Measurements from ENCODE around the gene SLC5A4. TPM values are rescaled to one million over a fixed set of nuclear protein-coding genes. Genes with fewer than 3 reads are reported as not detected.

Gene SLC5A4
- polyA plus RNA-seq, 1 donor (not counting 4 experiments of a cell fraction or from before 2014, with no cell fraction given) = not detected

DNA sequence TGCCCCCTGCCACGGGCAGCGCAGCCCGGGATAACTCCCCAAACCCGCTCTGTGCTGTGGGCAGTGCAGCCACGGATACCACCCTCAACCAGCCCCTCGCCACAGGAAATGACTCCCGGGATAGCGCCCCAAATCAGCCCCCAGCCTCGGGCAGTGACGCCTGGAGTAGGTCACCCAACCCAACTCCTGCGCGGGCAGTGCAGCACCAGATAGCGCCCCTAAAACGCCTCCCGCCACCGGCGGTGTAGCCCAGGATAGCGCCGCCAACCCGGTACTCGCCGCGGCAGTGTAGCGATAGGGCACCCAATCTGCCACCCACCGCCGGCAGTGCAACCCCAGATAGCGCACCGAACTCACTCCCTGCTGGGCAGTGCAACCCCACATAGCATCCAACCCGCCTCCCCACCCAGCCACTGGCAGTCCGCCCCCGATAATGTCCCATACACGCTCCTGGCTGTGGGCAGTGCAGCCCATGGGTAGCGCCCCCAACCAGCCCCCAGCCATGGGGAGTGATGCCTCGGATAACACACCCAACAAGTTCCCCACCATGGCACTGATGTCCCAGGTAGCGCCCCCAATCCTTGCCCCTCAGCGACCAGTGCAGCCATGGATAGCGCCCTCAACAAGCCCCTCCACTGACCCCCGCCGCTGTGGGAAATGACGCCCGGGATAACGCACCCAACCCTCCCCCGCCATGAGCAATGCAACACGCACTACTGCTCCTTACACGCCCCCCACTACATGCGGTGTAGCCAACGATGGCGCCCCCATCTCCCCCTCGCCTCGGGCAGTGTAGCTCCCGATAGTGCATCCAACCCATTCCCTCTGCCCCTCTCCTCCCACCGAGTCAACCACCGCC, 51.7 kb downstream of the SLC5A4 start:
- Histone ChIP-seq H3K4me3 (ENCODE audit: control insufficient read depth in 2 of 3, extremely low read depth in 1 of 3, insufficient read depth in 2 of 3, low read depth in 1 of 3, low read length in 3 of 3) (no peak overlapping the region), H3K4me2 (ENCODE audit: control insufficient read depth, extremely low read depth, insufficient read depth, low read depth, low read length) (no peak overlapping the region)

DNA sequence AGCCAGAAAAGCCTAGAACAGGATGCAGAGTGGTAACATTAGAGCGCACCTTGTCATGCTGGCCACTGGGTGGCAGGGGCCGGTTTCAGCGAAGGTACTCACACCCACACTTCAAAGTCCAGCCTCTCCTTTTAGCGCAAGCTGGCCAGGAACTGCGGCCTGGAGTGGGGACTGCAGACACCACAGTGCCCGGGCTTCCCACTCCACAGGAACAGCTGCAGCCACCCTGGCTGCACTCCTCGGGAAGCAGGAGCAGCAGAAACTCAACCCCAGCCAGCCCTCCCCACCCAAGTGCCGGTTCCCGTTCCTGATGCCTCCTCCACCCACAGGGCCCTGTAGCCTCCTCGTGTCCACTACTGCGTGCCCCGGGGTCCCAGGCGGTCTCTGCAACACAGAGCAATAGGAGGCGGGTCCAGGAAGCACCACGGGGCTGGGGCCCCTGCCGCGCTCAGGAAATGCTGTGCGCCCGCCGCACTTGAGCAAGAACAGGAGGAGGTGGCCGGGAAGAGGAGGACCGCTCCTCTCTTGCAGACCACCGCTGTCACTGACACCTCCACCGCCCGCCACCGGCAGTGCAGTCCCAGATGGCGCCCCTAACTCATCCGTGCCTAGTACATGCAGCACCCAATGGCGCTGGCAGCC, 52.5 kb downstream of the SLC5A4 start:
- no peaks in the 10 kb centered on the region for H3K79me2 ChIP-seq (ENCODE audit: control insufficient read depth, insufficient read depth, low read length)
- H4K20me1 ChIP-seq (ENCODE audit: control insufficient read depth, extremely low read depth, insufficient read depth, low read length) = no peaks in the 10 kb centered on the region
- no peaks in the 10 kb centered on the region for H3K9me1 ChIP-seq (ENCODE audit: control insufficient read depth, extremely low read depth, insufficient read depth, low read length)
- dilution Hi-C loops (cut with MboI; ENCODE audit: extremely low pct_ligation_motif_present, low sequenced_read_pairs) = no loop called here
- no peak overlapping the region for H3K4me2 ChIP-seq (ENCODE audit: control insufficient read depth, extremely low read depth, insufficient read depth, low read depth, low read length)
- peak; percentile 17 for FAIRE-seq
- no peaks in the 10 kb centered on the region for H3K9me3 ChIP-seq (ENCODE audit: control insufficient read depth, low read depth, low read length)
- no peaks in the 10 kb centered on the region for H3K4me1 ChIP-seq (ENCODE audit: control insufficient read depth, extremely low read depth, insufficient read depth, low read length)
- H2AFZ ChIP-seq (ENCODE audit: control insufficient read depth, low read length) = no peak overlapping the region
- peaks cover 16% of the 10 kb centered on the region for H3K27me3 ChIP-seq (ENCODE audit: control insufficient read depth, extremely low read depth, insufficient read depth, low read length)
- no peak for DNase-seq (ENCODE audit: low read depth, low spot score)
- TF ChIP-seq, protein P1, sequence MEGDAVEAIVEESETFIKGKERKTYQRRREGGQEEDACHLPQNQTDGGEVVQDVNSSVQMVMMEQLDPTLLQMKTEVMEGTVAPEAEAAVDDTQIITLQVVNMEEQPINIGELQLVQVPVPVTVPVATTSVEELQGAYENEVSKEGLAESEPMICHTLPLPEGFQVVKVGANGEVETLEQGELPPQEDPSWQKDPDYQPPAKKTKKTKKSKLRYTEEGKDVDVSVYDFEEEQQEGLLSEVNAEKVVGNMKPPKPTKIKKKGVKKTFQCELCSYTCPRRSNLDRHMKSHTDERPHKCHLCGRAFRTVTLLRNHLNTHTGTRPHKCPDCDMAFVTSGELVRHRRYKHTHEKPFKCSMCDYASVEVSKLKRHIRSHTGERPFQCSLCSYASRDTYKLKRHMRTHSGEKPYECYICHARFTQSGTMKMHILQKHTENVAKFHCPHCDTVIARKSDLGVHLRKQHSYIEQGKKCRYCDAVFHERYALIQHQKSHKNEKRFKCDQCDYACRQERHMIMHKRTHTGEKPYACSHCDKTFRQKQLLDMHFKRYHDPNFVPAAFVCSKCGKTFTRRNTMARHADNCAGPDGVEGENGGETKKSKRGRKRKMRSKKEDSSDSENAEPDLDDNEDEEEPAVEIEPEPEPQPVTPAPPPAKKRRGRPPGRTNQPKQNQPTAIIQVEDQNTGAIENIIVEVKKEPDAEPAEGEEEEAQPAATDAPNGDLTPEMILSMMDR (optimal IDR thresholded peaks at IDR 0.05 in 1 of 3, IDR thresholded peaks at IDR 0.05 in 1 of 3, conservative IDR thresholded peaks at IDR 0.05 in 1 of 3; ENCODE audit: extremely low read depth in 1 of 3, insufficient read depth in 2 of 3, low read length in 3 of 3) = peak; percentile 64 to 83 (median 83)
- peak; percentile 57 for TF ChIP-seq EZH2 (IDR thresholded peaks at IDR 0.05; ENCODE audit: low read length)
- no peak overlapping the region for H3K27ac ChIP-seq (ENCODE audit: control insufficient read depth, insufficient read depth, low read length)
- no peaks in the 10 kb centered on the region for H3K36me3 ChIP-seq (ENCODE audit: control insufficient read depth in 2 of 2, extremely low read depth in 1 of 2, insufficient read depth in 2 of 2, low read length in 2 of 2)
- no peak overlapping the region for H3K9ac ChIP-seq (ENCODE audit: control insufficient read depth, extremely low read depth, insufficient read depth, low read length)
- no peak overlapping the region for H3K4me3 ChIP-seq (ENCODE audit: control insufficient read depth in 2 of 3, extremely low read depth in 1 of 3, insufficient read depth in 2 of 3, low read depth in 1 of 3, low read length in 3 of 3)

More for the DNA sequence above, 51.7 kb downstream of the SLC5A4 start:
- Histone ChIP-seq H3K9me3 (ENCODE audit: control insufficient read depth, low read depth, low read length) (no peaks in the 10 kb centered on the region), H3K36me3 (ENCODE audit: control insufficient read depth in 2 of 2, extremely low read depth in 1 of 2, insufficient read depth in 2 of 2, low read length in 2 of 2) (no peaks in the 10 kb centered on the region), H3K9ac (ENCODE audit: control insufficient read depth, extremely low read depth, insufficient read depth, low read length) (no peak overlapping the region), H2AFZ (ENCODE audit: control insufficient read depth, low read length) (no peak overlapping the region), H3K9me1 (ENCODE audit: control insufficient read depth, extremely low read depth, insufficient read depth, low read length) (no peaks in the 10 kb centered on the region), H4K20me1 (ENCODE audit: control insufficient read depth, extremely low read depth, insufficient read depth, low read length) (no peaks in the 10 kb centered on the region), H3K79me2 (ENCODE audit: control insufficient read depth, insufficient read depth, low read length) (no peaks in the 10 kb centered on the region), H3K4me1 (ENCODE audit: control insufficient read depth, extremely low read depth, insufficient read depth, low read length) (no peaks in the 10 kb centered on the region), H3K27me3 (ENCODE audit: control insufficient read depth, extremely low read depth, insufficient read depth, low read length) (peaks cover 16% of the 10 kb centered on the region), H3K27ac (ENCODE audit: control insufficient read depth, insufficient read depth, low read length) (no peak overlapping the region)
- TF ChIP-seq, protein P1 (optimal IDR thresholded peaks at IDR 0.05 in 1 of 3, IDR thresholded peaks at IDR 0.05 in 1 of 3, conservative IDR thresholded peaks at IDR 0.05 in 1 of 3; ENCODE audit: extremely low read depth in 1 of 3, insufficient read depth in 2 of 3, low read length in 3 of 3) = no peak
- TF ChIP-seq EZH2 (IDR thresholded peaks at IDR 0.05; ENCODE audit: low read length) = no peak
- no peak for FAIRE-seq
- dilution Hi-C loops (cut with MboI; ENCODE audit: extremely low pct_ligation_motif_present, low sequenced_read_pairs) = no loop called here
- DNase-seq (ENCODE audit: low read depth, low spot score) = no peak
